Right kidney (tissue), 1 donor: ENCODE data around the gene C19orf67.

Experiments used
- DNase-seq: peaks from one replicate; pipeline ENCODE4 v3.0.0-alpha.2; 2016

Gene C19orf67

GRCh38 chr19:14107581-14108461, 22.2 kb upstream of the C19orf67 start:
- DNase-seq, result no peak

GRCh38 chr19:14106840-14107239, 21.3 kb upstream of the C19orf67 start:
- DNase-seq, result no peak

- no peak for DNase-seq
Measured at GRCh38 chr19:14105680-14106079, 20.1 kb upstream of the C19orf67 start.

- no peak for DNase-seq
Measured at GRCh38 chr19:14103310-14103709, 17.7 kb upstream of the C19orf67 start.

GRCh38 chr19:14102756-14103155, 17.2 kb upstream of the C19orf67 start:
- no peak for DNase-seq

GRCh38 chr19:14102102-14102696, 16.6 kb upstream of the C19orf67 start:
- DNase-seq, result no peak

GRCh38 chr19:14101003-14101545, 15.5 kb upstream of the C19orf67 start:
- DNase-seq, result no peak

- DNase-seq, result no peak
Measured at GRCh38 chr19:14097532-14098151, 12.1 kb upstream of the C19orf67 start.

GRCh38 chr19:14096272-14096992, 10.8 kb upstream of the C19orf67 start:
- DNase-seq, result no peak

GRCh38 chr19:14094854-14095253, 9.3 kb upstream of the C19orf67 start:
- no peak for DNase-seq

GRCh38 chr19:14093117-14093823, 7.7 kb upstream of the C19orf67 start:
- no peak for DNase-seq

GRCh38 chr19:14091813-14092462, 6.4 kb upstream of the C19orf67 start:
- peak; percentile 44 for DNase-seq

GRCh38 chr19:14091081-14091812, 5.7 kb upstream of the C19orf67 start:
- peak; percentile 96 for DNase-seq

- peak; percentile 66 for DNase-seq
Measured at GRCh38 chr19:14090509-14091080, 5.0 kb upstream of the C19orf67 start, which contains the start of gene SAMD1. TSS of gene SAMD1 (minus strand) at chr19:14090751.

- peak; percentile 76 for DNase-seq
Measured at GRCh38 chr19:14089662-14090508, 4.3 kb upstream of the C19orf67 start.

GRCh38 chr19:14089412-14089661, 3.8 kb upstream of the C19orf67 start:
- DNase-seq, result no peak

- DNase-seq, result no peak
Measured at GRCh38 chr19:14088634-14089411, 3.2 kb upstream of the C19orf67 start.

- no peak for DNase-seq
Measured at GRCh38 chr19:14086098-14086497, 515 bp upstream of the C19orf67 start.

GRCh38 chr19:14082675-14082960, 3.0 kb downstream of the C19orf67 start:
- DNase-seq, result no peak
